MCF 10A (cell line): ENCODE measurements around the gene ZNF580. TPM values are rescaled to one million over a fixed set of nuclear protein-coding genes. Genes with fewer than 3 reads are reported as not detected.

Source experiments
- BruUV-seq: library from RNA; stranded (reverse); fragments of 400-500 nt; replicated peaks from 2 replicates; lab custom pipeline; 2021; lab: Mats Ljungman, UMichigan
- CTCF ChIA-PET: fragments of 300-600 bp; sonication (Branson Sonifier 250); formaldehyde crosslinking; extraction: SDS; loops from one replicate; lab custom pipeline; 2021; ENCODE audit warnings: antibody characterized with exemption, inconsistent platforms; lab: Yijun Ruan, JAX
- POLR2A ChIA-PET: fragments of 300-600, 350-650 bp; sonication (Branson Sonifier 250); formaldehyde crosslinking; extraction: SDS; loops from one replicate; lab custom pipeline; 2020; ENCODE audit warnings: antibody characterized with exemption, inconsistent platforms; lab: Yijun Ruan, JAX
- DNase-seq: peaks from one replicate; pipeline ENCODE4 v3.0.0-alpha.2; 2018; ENCODE audit not compliant: unreplicated experiment
- H3K27ac Mint-ChIP-seq: one replicate; pipeline ENCODE4 v1.8.0; 2022; ENCODE audit warnings: mild to moderate bottlenecking, low read depth, mixed read lengths; ENCODE audit not compliant: unreplicated experiment
- H3K27me3 Mint-ChIP-seq: one replicate; pipeline ENCODE4 v1.8.0; 2022; ENCODE audit warnings: mixed read lengths; ENCODE audit not compliant: insufficient read depth, unreplicated experiment
- H3K36me3 Mint-ChIP-seq: one replicate; pipeline ENCODE4 v1.8.0; 2022; ENCODE audit warnings: mild to moderate bottlenecking, moderate library complexity, mixed read lengths; ENCODE audit not compliant: insufficient read depth, unreplicated experiment
- H3K4me1 Mint-ChIP-seq: one replicate; pipeline ENCODE4 v1.8.0; 2022; ENCODE audit warnings: mixed read lengths; ENCODE audit not compliant: insufficient read depth, unreplicated experiment
- H3K4me3 Mint-ChIP-seq: one replicate; pipeline ENCODE4 v1.8.0; 2022; ENCODE audit warnings: mild to moderate bottlenecking, moderate library complexity, mixed read lengths; ENCODE audit not compliant: unreplicated experiment
- H3K9me3 Mint-ChIP-seq: one replicate; pipeline ENCODE4 v1.8.0; 2022; ENCODE audit warnings: mixed read lengths; ENCODE audit not compliant: unreplicated experiment
- CTCF ChIP-seq: fragments of 200-600 bp; IDR thresholded peaks from one replicate; pipeline ENCODE4 v1.8.0; 2022; ENCODE audit warnings: antibody characterized with exemption, mild to moderate bottlenecking; ENCODE audit not compliant: unreplicated experiment
- intact Hi-C: fragments of 100-400 bp; cut with micrococcal nuclease; formaldehyde crosslinking; loops from 2 replicates; pipeline ENCODE4 v1.14.1; 2022
- total RNA-seq: library from RNA; stranded (reverse); gene quantifications from 2 replicates; pipeline ENCODE4 v1.2.3, GENCODE V29; 2022

Gene ZNF580
- total RNA-seq, 1 experiment from 2014 or later, result 44.9 TPM

DNA sequence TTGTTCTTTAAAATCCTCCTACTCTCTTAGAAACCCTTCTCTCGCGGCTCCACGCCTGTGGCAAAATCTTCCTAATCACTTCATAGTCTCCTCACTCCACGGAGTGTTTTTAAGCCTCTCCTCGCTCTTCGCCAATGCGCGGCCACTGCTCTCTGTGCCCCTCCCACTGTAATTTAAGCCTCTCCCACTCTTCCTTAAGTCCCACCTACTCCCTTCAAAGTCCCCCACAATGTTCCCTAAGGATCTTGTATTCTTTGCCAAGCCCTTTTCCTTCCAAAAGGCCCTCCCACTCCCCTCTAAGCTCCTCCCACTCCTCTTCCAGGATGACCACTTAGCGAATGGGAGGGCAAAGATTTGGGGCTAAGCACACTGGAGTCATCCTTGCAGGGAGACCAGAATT lies 42.8 kb upstream of the ZNF580 start:
- no peak for TF ChIP-seq CTCF
- Mint-ChIP-seq H3K9me3 (no peaks in the 10 kb centered on the region), H3K4me3 (no peak overlapping the region), H3K4me1 (peaks cover 27% of the 10 kb centered on the region), H3K36me3 (peaks cover 28% of the 10 kb centered on the region), H3K27me3 (no peaks in the 10 kb centered on the region), H3K27ac (no peak overlapping the region)
- BruUV-seq, result no TSS peak
- ChIA-PET POLR2A (interaction anchor here (0.8 to 2.6 kb wide), 4 partner anchors 10 to 45 kb away, joined by 3 to 26 read pairs (median 17); partner anchors contain the start of genes ZNF581 and ZNF784), CTCF (interaction anchor here (0.6 to 1.0 kb wide), 2 partner anchors 93 to 94 kb away, joined by 3 read pairs; no protein-coding TSS in a partner anchor)
- no peak for DNase-seq
- intact Hi-C loops, result no loop called here

DNA sequence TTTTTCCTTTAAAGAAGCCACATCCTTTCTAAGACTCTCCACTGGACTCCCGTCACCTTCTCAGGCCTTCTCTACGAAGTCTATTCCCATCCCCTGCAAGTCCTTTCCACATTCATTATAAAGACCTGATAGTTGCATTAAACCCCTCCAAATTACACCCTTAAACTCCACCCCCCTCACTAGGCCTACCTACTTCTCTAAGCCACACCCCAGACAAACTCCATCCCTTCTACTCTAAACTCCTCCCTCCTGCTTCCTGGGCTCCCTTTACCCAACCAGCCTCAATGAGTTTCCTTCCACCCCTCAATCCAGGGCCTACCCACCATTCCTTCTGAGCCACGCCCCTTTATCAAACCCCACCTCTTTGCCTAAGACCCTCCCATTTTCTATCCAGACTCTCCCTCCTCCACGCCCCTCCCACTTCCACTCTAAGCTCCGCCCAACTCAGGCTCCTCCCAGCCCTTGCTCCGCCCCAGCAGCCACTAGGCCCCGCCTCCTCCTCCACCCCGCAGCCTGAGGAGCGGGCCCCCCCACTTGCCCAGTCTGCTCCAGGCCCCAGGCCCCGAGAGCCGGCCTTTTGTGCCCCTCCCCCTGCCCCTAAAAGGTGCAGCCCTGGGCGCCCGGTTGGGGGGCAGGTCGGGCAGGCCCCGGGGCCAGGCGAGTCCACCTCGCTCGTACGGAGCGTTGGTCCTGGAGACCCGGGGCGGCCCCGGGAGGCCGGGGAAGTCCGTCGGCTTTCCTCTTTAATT lies 41.9 kb upstream of the ZNF580 start:
- Mint-ChIP-seq H3K27ac (peak overlapping the region; percentile 99), H3K36me3 (peaks cover 31% of the 10 kb centered on the region), H3K4me3 (peak overlapping the region; percentile 97), H3K9me3 (no peaks in the 10 kb centered on the region), H3K27me3 (no peaks in the 10 kb centered on the region), H3K4me1 (peaks cover 34% of the 10 kb centered on the region)
- no peak for TF ChIP-seq CTCF
- DNase-seq, result peak; percentile 96
- BruUV-seq, result no TSS peak
- CTCF ChIA-PET, result interaction anchor here (0.6 to 1.2 kb wide), 4 partner anchors 9 to 86 kb away, joined by 3 to 4 read pairs (median 4); no protein-coding TSS in a partner anchor
- intact Hi-C loops, result loop anchor here (1.0 kb wide), 2 partner anchors 43 to 340 kb away; partner anchors contain the start of gene PPP6R1
- POLR2A ChIA-PET, result interaction anchor here (0.6 to 2.6 kb wide), 23 partner anchors 9 to 1399 kb away, joined by 3 to 26 read pairs (median 5); partner anchors contain the start of genes NAT14, PPP1R12C, PPP6R1 and RDH13

- intact Hi-C loops, result loop anchor here (1.0 kb wide), 2 partner anchors 43 to 340 kb away; partner anchors contain the start of gene PPP6R1
- H3K36me3 Mint-ChIP-seq, result peaks cover 30% of the 10 kb centered on the region
- DNase-seq, result peak; percentile 100
- POLR2A ChIA-PET, result interaction anchor here (0.6 to 2.6 kb wide), 24 partner anchors 9 to 1399 kb away, joined by 3 to 26 read pairs (median 5); partner anchors contain the start of genes NAT14, PPP1R12C, PPP6R1 and RDH13
- H3K4me1 Mint-ChIP-seq, result peaks cover 36% of the 10 kb centered on the region
- TF ChIP-seq CTCF, result no peak
- BruUV-seq, result no TSS peak
- H3K27me3 Mint-ChIP-seq, result no peaks in the 10 kb centered on the region
- peak within 1 kb of the TSS; percentile 97 for H3K4me3 Mint-ChIP-seq
- no peaks in the 10 kb centered on the region for H3K9me3 Mint-ChIP-seq
- peak within 1 kb of the TSS; percentile 99 for H3K27ac Mint-ChIP-seq
- CTCF ChIA-PET, result interaction anchor here (0.5 to 1.2 kb wide), 4 partner anchors 10 to 174 kb away, joined by 3 to 4 read pairs (median 4); no protein-coding TSS in a partner anchor
Observed at GRCh38 chr19:55599468-55599841, 41.3 kb upstream of the ZNF580 start, which contains the start of gene FIZ1. Gene FIZ1, minus strand, starts transcription at chr19:55599517. Its CDS starts 1,652 bp downstream, at chr19:55597865.
